SW 1271 (cell line): ENCODE results near the gene GPT2.
A peak's percentile ranks its signal among the peaks of the same experiment; 100 is the strongest.

Experiments
- DNase-seq, 2 experiments: peaks; one replicate each; lab custom pipeline; 2025; lab: John Stamatoyannopoulos, UW

GPT2 gene

GRCh38 chr16:46972429-46973206, 88.5 kb downstream of the GPT2 start:
- peak in 1 of 2 experiments; percentile 35 for DNase-seq

GRCh38 chr16:46973207-46973995, 89.2 kb downstream of the GPT2 start, which contains the start of gene DNAJA2:
DNAJA2 (minus strand) TSS chr16:46973674; CDS start chr16:46973572, 102 bp downstream.
- DNase-seq, result peak; percentile 33 to 69

- DNase-seq, result peak in 1 of 2 experiments; percentile 18
These were observed 89.8 kb downstream of the GPT2 start for GRCh38 chr16:46973996-46974324.

GRCh38 chr16:46974352-46974751, 90.2 kb downstream of the GPT2 start:
- DNase-seq, result no peak

- no peak for DNase-seq
These were observed 91.0 kb downstream of the GPT2 start for GRCh38 chr16:46975165-46975564.

GRCh38 chr16:46975908-46976470, 91.8 kb downstream of the GPT2 start:
- DNase-seq, result no peak

- no peak for DNase-seq
These were observed 92.4 kb downstream of the GPT2 start for GRCh38 chr16:46976550-46976949.
